GM12873 (cell line): ENCODE results near the gene LDB3.

ENCODE experiments used
- TF ChIP-seq, protein P1 (sequence below): IDR thresholded peaks from 2 replicates; pipeline ENCODE4 v1.5.1; 2012; ENCODE audit warnings: low read depth, mild to moderate bottlenecking, moderate library complexity, low read length, control low read depth; ENCODE audit not compliant: insufficient read depth; ENCODE audit errors: missing control alignments

The LDB3 gene

DNA sequence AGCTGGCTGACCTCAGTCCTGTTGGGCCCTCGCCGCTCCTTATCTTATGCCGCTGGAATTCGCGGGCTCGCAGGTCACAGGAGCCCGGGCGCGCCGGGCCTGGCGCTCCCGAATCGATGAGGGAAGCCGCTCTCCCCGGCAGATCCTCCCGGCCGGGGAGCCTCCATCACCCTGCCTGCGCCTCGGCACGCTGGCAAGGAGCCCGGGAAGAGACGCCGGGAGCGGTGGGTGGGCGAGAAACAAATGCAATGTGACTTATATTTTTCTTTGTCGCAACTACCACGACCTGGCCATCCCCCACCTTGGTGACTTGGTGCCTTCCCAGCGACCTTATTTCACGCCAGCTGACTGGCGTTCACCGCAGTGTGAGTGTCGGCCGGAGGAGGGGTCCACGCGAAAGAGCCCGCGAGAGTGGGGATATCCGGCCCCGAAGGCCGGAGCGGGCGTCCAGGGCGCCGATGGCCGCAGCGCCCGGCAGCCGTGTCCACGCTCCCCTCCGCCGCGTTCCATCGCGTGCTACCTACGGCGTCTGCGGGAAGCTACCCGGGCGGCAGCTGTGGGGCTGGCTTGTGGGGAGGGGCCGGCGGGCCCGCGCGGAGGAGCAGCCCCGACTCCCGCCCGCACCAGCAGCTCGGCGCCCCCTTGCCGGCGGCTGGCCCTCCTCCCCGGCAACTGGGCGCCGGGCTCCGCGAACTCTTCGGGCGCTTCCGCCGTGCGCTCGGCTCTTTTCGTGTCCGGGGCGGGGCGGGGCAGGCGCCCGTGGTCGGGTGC is 87.6 kb downstream of the LDB3 start:
- TF ChIP-seq, protein P1, sequence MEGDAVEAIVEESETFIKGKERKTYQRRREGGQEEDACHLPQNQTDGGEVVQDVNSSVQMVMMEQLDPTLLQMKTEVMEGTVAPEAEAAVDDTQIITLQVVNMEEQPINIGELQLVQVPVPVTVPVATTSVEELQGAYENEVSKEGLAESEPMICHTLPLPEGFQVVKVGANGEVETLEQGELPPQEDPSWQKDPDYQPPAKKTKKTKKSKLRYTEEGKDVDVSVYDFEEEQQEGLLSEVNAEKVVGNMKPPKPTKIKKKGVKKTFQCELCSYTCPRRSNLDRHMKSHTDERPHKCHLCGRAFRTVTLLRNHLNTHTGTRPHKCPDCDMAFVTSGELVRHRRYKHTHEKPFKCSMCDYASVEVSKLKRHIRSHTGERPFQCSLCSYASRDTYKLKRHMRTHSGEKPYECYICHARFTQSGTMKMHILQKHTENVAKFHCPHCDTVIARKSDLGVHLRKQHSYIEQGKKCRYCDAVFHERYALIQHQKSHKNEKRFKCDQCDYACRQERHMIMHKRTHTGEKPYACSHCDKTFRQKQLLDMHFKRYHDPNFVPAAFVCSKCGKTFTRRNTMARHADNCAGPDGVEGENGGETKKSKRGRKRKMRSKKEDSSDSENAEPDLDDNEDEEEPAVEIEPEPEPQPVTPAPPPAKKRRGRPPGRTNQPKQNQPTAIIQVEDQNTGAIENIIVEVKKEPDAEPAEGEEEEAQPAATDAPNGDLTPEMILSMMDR: no peak

DNA sequence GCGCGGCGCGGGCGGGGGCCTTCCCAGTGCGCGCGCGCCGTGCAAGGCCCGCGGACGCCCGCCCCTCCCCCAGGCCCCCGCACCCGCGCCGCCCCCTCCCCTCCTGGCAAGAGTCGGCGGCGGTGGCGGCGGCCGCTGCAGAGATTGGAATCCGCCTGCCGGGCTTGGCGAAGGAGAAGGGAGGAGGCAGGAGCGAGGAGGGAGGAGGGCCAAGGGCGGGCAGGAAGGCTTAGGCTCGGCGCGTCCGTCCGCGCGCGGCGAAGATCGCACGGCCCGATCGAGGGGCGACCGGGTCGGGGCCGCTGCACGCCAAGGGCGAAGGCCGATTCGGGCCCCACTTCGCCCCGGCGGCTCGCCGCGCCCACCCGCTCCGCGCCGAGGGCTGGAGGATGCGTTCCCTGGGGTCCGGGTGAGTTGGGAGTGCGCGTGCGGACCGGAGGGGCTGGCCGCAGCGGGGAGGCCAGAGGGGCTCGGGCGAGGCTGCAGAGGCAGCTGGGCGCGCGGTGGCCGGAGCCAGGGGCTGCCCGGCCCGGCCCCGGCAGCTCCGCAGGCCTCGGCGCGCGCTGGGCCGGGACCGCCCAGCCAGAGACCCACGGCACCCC is 88.3 kb downstream of the LDB3 start, which contains the start of gene BMPR1A:
Gene BMPR1A (plus strand): TSS at position 109 of the 602 bp plus-strand sequence. CDS start 119,400 bp downstream, outside the sequence.
- TF ChIP-seq, protein P1: no peak

DNA sequence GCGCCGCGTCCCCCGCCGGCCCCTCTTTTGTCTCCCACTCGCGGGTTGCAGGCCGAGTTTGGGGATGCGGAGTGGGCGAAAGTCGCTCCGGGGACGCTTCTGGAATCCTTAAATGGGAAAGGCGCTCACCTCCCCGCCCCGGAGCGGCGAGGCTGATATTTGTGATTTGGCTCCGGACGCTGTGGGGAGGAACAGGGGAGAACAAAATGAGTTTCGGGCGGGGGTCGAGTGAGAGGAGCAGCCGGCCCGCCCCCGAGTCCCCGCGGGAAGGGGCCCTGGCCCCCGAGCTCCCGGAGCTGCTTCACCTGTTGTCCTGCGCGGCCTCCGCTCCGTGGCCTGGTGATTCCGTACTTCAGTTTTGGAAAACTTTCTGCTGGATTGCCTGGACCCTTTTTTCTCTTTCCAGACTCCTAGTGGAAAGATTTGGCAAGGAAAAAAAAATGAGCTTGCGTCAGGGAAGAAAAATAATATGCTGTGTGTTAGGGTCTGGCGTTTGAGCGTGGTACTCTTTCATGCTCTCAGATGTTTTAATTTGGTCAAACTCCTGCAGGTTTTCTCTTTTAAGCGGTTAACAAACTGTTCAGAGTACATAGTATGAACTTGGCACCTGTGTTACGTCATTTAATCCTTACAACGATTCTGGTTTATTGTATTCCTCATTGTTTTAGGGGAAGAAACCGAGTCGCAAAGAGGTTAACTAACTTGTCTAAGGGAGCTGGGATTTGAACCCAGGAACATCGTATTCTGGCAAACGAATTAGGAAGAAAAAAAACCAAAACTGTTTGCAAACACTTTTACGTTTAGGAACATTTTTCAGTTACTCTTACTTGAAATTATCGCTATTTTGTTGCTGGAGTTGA is 89.0 kb downstream of the LDB3 start:
- TF ChIP-seq, protein P1: peak; percentile 3

DNA sequence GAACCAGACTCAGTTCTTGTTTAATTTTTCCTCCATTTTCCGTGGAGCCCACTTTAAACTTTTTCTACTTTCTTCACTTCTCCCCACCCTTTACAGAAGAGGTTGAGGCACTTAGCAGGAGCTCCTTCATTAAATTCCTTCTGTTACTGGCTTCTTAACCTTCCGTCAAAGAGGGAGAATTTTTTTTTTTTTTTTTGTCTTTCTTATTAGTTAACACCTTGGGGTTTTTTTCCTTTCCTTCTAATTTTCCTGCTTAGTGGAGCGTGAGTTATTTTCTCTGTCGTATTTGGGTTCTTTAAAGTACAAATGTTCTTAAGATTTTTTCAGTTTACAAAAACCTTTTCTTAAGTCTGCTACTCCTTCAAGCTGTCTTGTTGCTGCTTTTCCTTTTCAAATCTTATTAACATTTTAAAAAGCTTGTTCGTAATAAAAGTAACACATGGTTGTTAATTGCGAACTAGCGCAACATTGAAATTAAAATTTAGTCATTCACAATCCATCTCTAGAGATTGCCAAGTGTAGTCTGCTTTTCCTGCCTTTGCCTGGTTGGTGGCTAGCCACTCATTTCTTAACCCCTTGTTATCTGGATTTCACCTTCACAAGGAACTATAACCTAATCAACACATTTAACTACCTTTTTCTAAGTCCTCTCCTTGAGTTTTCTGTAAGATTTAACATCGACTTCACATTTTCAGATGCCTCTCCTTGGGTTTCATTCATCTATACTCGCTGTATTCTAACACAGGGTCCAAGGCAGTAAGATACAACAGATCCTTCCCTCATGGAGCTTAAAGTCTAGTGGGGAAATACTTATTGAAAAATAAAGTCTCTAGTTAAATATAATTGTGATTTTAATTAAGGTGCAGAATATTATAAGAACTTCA is 90.1 kb downstream of the LDB3 start:
- TF ChIP-seq, protein P1: no peak

DNA sequence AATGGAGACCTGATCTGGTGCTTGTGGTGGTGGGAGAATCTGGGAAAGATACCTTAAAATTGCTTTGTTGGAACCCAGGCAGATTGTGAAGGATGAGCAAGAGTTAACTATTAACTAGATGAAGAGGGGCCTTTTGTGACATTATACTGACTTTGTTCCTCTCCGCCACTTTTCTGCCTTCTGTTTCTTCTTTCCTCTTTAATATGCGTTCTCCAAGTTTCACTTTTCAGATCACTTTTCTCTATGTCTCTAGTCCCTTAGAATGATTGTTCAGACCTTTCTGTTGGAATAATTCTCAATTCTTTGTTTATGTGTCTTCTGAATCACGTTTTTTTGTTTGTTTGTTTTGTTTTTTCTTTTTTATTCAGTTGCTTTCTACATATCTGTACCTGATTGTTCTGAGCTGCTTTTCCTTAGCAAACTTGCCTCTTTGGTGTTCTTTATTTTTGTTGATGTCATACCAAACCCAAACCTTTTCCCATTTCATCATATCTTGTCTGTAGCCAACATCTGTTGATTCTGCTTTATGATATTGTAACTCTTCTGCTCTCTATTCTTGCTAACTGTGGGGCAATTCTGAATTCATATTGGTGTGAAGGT is 90.9 kb downstream of the LDB3 start:
- TF ChIP-seq, protein P1: no peak

DNA sequence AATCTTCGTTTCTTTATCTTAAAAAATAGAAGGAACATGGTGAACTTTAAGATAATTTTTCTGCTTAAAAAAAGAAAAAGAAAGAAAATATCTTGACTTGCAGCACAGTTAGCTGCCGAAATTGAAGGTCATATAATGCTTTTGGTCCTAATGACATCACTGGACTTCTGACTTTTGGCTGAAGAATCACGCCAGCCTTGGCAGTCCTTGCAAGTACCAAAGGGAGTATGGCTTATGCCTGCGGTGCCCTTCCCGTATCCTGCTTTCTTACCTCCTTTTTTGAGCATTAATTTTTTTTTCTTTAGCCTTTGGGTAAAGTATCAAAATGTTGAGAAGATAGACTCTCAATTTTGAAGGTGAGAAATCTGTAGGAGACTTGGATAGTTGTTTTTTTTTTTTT is 95.1 kb downstream of the LDB3 start:
- TF ChIP-seq, protein P1: no peak
